IMR-90 (cell line): ENCODE data around the gene RPTOR. TPM values are rescaled to one million over a fixed set of nuclear protein-coding genes. Genes with fewer than 3 reads are reported as not detected.

Experiments used
- ATAC-seq: fragments of 200-7000 bp; cut with Tn5 transposase; 2 replicates; pipeline ENCODE4 v1.9.1; 2020; ENCODE audit warnings: low read depth, mild to moderate bottlenecking, moderate library complexity
- BruUV-seq: library from RNA; stranded (reverse); fragments of 400-500 nt; replicated peaks from 2 replicates; lab custom pipeline; 2021; lab: Mats Ljungman, UMichigan
- CTCF ChIA-PET: fragments of 300-600 bp; formaldehyde crosslinking; extraction: SDS; loops from one replicate; lab custom pipeline; 2021; ENCODE audit warnings: antibody characterized with exemption; lab: Yijun Ruan, JAX
- POLR2A ChIA-PET: fragments of 300-600 bp; sonication (Branson Sonifier 250); formaldehyde crosslinking; loops from one replicate; lab custom pipeline; 2022; ENCODE audit warnings: antibody characterized with exemption; ENCODE audit not compliant: unreplicated experiment; lab: Charles Lee
- DNase-seq: peaks from one replicate; pipeline ENCODE4 v3.0.0; 2013
- H2AFZ ChIP-seq: replicated peaks from 2 replicates; pipeline ENCODE3; 2013; ENCODE audit warnings: low read length, mild to moderate bottlenecking; ENCODE audit not compliant: poor library complexity
- H2AK5ac ChIP-seq: 2 replicates; pipeline ENCODE4 v1.6.1; 2013; ENCODE audit warnings: low read depth, low read length, inconsistent platforms
- H2AK9ac ChIP-seq: replicated peaks from 2 replicates; pipeline ENCODE3; 2013; ENCODE audit warnings: mild to moderate bottlenecking, low read depth, low read length, moderate library complexity; ENCODE audit not compliant: poor library complexity
- H2BK120ac ChIP-seq: 2 replicates; pipeline ENCODE4 v1.6.1; 2013; ENCODE audit warnings: low read depth, low read length, inconsistent platforms
- H2BK15ac ChIP-seq: 3 replicates; pipeline ENCODE4 v1.6.1; 2013; ENCODE audit warnings: low read depth, low read length, inconsistent platforms
- H2BK20ac ChIP-seq: 2 replicates; pipeline ENCODE4 v1.6.1; 2013; ENCODE audit warnings: low read depth, mild to moderate bottlenecking, inconsistent platforms, low read length, moderate library complexity
- H2BK5ac ChIP-seq: 2 replicates; pipeline ENCODE4 v1.6.1; 2013; ENCODE audit warnings: mild to moderate bottlenecking, low read depth, low read length, inconsistent platforms; ENCODE audit not compliant: poor library complexity, severe bottlenecking
- H3K14ac ChIP-seq: replicated peaks from 2 replicates; pipeline ENCODE4 v1.6.1; 2013; ENCODE audit warnings: low read depth, low read length, inconsistent platforms
- H3K18ac ChIP-seq: 2 replicates; pipeline ENCODE4 v1.6.1; 2013; ENCODE audit warnings: low read depth, low read length, control low read depth
- H3K23ac ChIP-seq: 2 replicates; pipeline ENCODE4 v1.6.1; 2013; ENCODE audit warnings: low read depth, low read length, inconsistent platforms
- H3K27ac ChIP-seq: 2 replicates; pipeline ENCODE4 v1.5.1; 2013; ENCODE audit warnings: mild to moderate bottlenecking, control low read depth, low read length; ENCODE audit not compliant: insufficient read depth
- H3K27me3 ChIP-seq: 2 replicates; pipeline ENCODE4 v1.6.1; 2013; ENCODE audit warnings: low read length; ENCODE audit not compliant: control insufficient read depth, insufficient read depth
- H3K36me3 ChIP-seq: 2 replicates; pipeline ENCODE4 v1.6.1; 2013; ENCODE audit warnings: low read length, mixed read lengths; ENCODE audit not compliant: control insufficient read depth, insufficient read depth
- H3K4ac ChIP-seq: 2 replicates; pipeline ENCODE4 v1.6.1; 2013; ENCODE audit warnings: low read depth, low read length, inconsistent platforms
- H3K4me1 ChIP-seq: 2 replicates; pipeline ENCODE4 v1.6.1; 2013; ENCODE audit warnings: low read length, mixed read lengths; ENCODE audit not compliant: control insufficient read depth, insufficient read depth
- H3K4me2 ChIP-seq: 2 replicates; pipeline ENCODE4 v1.6.1; 2013; ENCODE audit warnings: low read depth, mild to moderate bottlenecking, control low read depth, low read length, moderate library complexity
- H3K4me3 ChIP-seq: 2 replicates; pipeline ENCODE4 v1.5.1; 2013; ENCODE audit warnings: low read depth, mild to moderate bottlenecking, control low read depth, low read length, moderate library complexity; ENCODE audit not compliant: insufficient read depth
- H3K56ac ChIP-seq: 2 replicates; pipeline ENCODE4 v1.6.1; 2013; ENCODE audit warnings: low read length, inconsistent platforms; ENCODE audit not compliant: insufficient read depth; ENCODE audit errors: extremely low read depth
- H3K79me1 ChIP-seq, 2 experiments: 2 replicates each; pipeline ENCODE4 v1.6.1; 2013; ENCODE audit warnings: low read length in 2 of 2, inconsistent platforms in 1 of 2, low read depth in 1 of 2
- H3K9ac ChIP-seq: 2 replicates; pipeline ENCODE4 v1.6.1; 2013; ENCODE audit warnings: low read depth, low read length, control low read depth
- H3K9me1 ChIP-seq: 2 replicates; pipeline ENCODE4 v1.6.1; 2013; ENCODE audit warnings: low read length, inconsistent platforms; ENCODE audit not compliant: insufficient read depth
- H3K9me3 ChIP-seq: 2 replicates; pipeline ENCODE4 v1.6.1; 2013; ENCODE audit warnings: low read length; ENCODE audit not compliant: control insufficient read depth, insufficient read depth
- H4K20me1 ChIP-seq: 2 replicates; pipeline ENCODE4 v1.6.1; 2013; ENCODE audit warnings: low read length, inconsistent platforms; ENCODE audit not compliant: insufficient read depth
- H4K5ac ChIP-seq: 2 replicates; pipeline ENCODE4 v1.6.1; 2013; ENCODE audit warnings: mild to moderate bottlenecking, low read depth, low read length, control low read depth
- H4K8ac ChIP-seq, 2 experiments: 2 replicates each; pipeline ENCODE4 v1.6.1; 2013; ENCODE audit warnings: low read depth in 2 of 2, low read length in 2 of 2, control low read depth in 1 of 2, inconsistent platforms in 1 of 2
- H4K91ac ChIP-seq: 2 replicates; pipeline ENCODE4 v1.6.1; 2013; ENCODE audit warnings: low read depth, low read length, inconsistent platforms; ENCODE audit not compliant: insufficient read depth
- MAZ ChIP-seq: IDR thresholded peaks from 2 replicates; pipeline ENCODE4 v1.6.1; 2012; ENCODE audit warnings: low read depth, mild to moderate bottlenecking, low read length, improper control_type of control experiment, moderate library complexity, borderline replicate concordance
- MXI1 ChIP-seq: IDR thresholded peaks from 2 replicates; pipeline ENCODE4 v1.6.1; 2012; ENCODE audit warnings: low read depth, mild to moderate bottlenecking, low read length, moderate library complexity, borderline replicate concordance
- POLR2A ChIP-seq: IDR thresholded peaks from 2 replicates; pipeline ENCODE4 v1.6.1; 2012; ENCODE audit warnings: mild to moderate bottlenecking, low read depth, low read length
- RFX5 ChIP-seq: IDR thresholded peaks from 2 replicates; pipeline ENCODE4 v1.8.0; 2012; ENCODE audit warnings: low read depth, mild to moderate bottlenecking, low read length, moderate library complexity
- WGBS, 2 experiments: methylation state at CpG; one replicate each; pipeline versions ENCODE4 v1.1.5 to v1.1.7; 2013; ENCODE audit warnings: missing lambda C conversion rate in 2 of 2; ENCODE audit not compliant: insufficient read length in 1 of 2; ENCODE audit errors: extremely low coverage in 2 of 2; 5-methylcytosine and 5-hydroxymethylcytosine counted together
- dilution Hi-C: fragments of 300-500 bp; cut with HindIII; formaldehyde crosslinking; loops from one replicate; pipeline ENCODE4 v1.14.3; 2018; ENCODE audit warnings: low sequenced_read_pairs; ENCODE audit not compliant: unreplicated experiment
- in situ Hi-C: fragments of 300-500 bp; cut with MboI; formaldehyde crosslinking; loops from 3 replicates; pipeline ENCODE4 v1.14.3; 2019; ENCODE audit warnings: low sequenced_read_pairs, inconsistent platforms, mixed read lengths
- intact Hi-C: fragments of 100-400 bp; cut with micrococcal nuclease; formaldehyde crosslinking; loops from 2 replicates; pipeline ENCODE4 v1.10.0; 2022
- polyA plus RNA-seq, 3 experiments: library from polyadenylated mRNA; depleted of rRNA; stranded (reverse); fragments of >200 nt; gene quantifications; 2 replicates each; pipeline ENCODE4 v1.2.3, GENCODE V29; 2012; ENCODE audit warnings: low replicate concordance in 1 of 3
- total RNA-seq: library from RNA; depleted of rRNA; stranded (reverse); fragments of >200 nt; gene quantifications from 2 replicates; pipeline ENCODE4 v1.2.3, GENCODE V29; 2012

RPTOR gene
- total and polyA plus RNA-seq, 2 of the 4 experiments (the other 2 are of a cell fraction) = 10.8 to 14.7 TPM

- Histone ChIP-seq H3K14ac (no peak overlapping the region), H3K4me3 (no peak overlapping the region), H4K5ac (no peak overlapping the region), H3K56ac (no peak overlapping the region), H4K8ac (no peak overlapping the region), H3K9ac (no peak overlapping the region), H3K18ac (no peak overlapping the region), H3K27me3 (no peaks in the 10 kb centered on the region), H2AK9ac (no peak overlapping the region), H3K4me2 (no peak overlapping the region), H2BK15ac (no peak overlapping the region), H3K79me1 (peaks cover 24 to 73% of the 10 kb centered on the region in 2 experiments), H3K9me3 (no peaks in the 10 kb centered on the region), H3K4ac (no peak overlapping the region), H2BK20ac (no peak overlapping the region), H4K20me1 (peaks cover 23% of the 10 kb centered on the region), H3K27ac (no peak overlapping the region), H2AK5ac (no peak overlapping the region), H3K9me1 (peaks cover 16% of the 10 kb centered on the region), H3K36me3 (no peaks in the 10 kb centered on the region), H2BK120ac (no peak overlapping the region), H3K23ac (no peak overlapping the region), H3K4me1 (peaks cover under 1% of the 10 kb centered on the region; the same call in 1 of the 2 replicates), H2BK5ac (no peak overlapping the region), H4K91ac (no peak overlapping the region), H2AFZ (no peak overlapping the region)
- DNase-seq (no peak), ATAC-seq (no peak)
- WGBS, 2 experiments = 97% methylated on average over 5 of the region's 12 CpGs; no CpG with 5 or more reads in 1 of the 2 experiments
- in situ Hi-C loops = no loop called here
- intact Hi-C loops = no loop called here
- dilution Hi-C loops = no loop called here
- ChIA-PET CTCF (no interaction called here), POLR2A (no interaction called here)
- no peak for TF ChIP-seq RFX5
- TF ChIP-seq MAZ = no peak
- no peak for TF ChIP-seq POLR2A
- TF ChIP-seq MXI1 = no peak
- BruUV-seq = no TSS peak
These were observed 69.9 kb downstream of the RPTOR start for GRCh38 chr17:80614332-80615047.
